ENCODE data around the gene ST3GAL6. TPM values are rescaled to one million over a fixed set of nuclear protein-coding genes. Genes with fewer than 3 reads are reported as not detected.

The ST3GAL6 gene
- total and polyA plus RNA-seq, 2 of the 4 experiments (the other 2 are of a cell fraction) = 0.36 to 0.99 TPM

DNA sequence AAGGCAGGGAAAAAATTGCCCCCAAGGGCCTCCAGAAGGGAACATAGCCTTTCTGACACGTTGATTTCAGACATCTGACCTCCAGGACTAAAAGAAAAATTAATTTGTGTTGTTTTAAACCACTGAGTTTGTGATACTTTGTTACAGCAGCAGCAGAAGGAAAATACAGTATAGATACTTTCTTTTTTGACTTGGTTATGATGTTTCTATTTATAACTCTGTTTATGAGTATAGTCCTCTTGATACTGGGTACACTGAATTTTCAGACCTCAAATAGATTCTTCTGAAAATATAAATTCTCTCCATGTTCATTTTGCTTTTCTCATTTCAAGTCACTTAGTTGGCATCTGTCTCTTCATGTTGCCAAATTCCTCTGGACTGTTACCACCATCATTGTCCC is 44.4 kb upstream of the ST3GAL6 start:
- Histone ChIP-seq H4K5ac (ENCODE audit: low read depth, low read length) (no peak overlapping the region), H2BK5ac (ENCODE audit: low read depth, low read length, poor library complexity, severe bottlenecking) (no peak overlapping the region), H3K9me1 (ENCODE audit: insufficient read depth, low read length) (no peaks in the 10 kb centered on the region), H2BK120ac (ENCODE audit: low read depth, low read length) (no peak overlapping the region), H3K4me1 (ENCODE audit: control insufficient read depth, insufficient read depth, low read length) (no peaks in the 10 kb centered on the region), H3K27me3 (ENCODE audit: control insufficient read depth, insufficient read depth, low read length) (no peaks in the 10 kb centered on the region), H2AK5ac (ENCODE audit: low read depth, low read length) (no peak overlapping the region), H2BK20ac (ENCODE audit: low read depth, low read length) (no peak overlapping the region), H3K4me3 (ENCODE audit: insufficient read depth, low read depth, low read length) (no peak overlapping the region), H3K4ac (ENCODE audit: low read depth, low read length) (no peak overlapping the region), H3K18ac (ENCODE audit: low read depth, low read length) (no peak overlapping the region), H3K14ac (replicated peaks; ENCODE audit: low read depth, low read length) (no peak overlapping the region), H3K4me2 (ENCODE audit: low read depth, low read length) (no peak overlapping the region), H3K9ac (ENCODE audit: low read depth, low read length) (no peak overlapping the region), H4K20me1 (ENCODE audit: insufficient read depth, low read length) (no peaks in the 10 kb centered on the region), H3K56ac (ENCODE audit: extremely low read depth, insufficient read depth, low read length) (no peak overlapping the region), H3K36me3 (ENCODE audit: control insufficient read depth, insufficient read depth, low read length) (no peaks in the 10 kb centered on the region), H4K91ac (ENCODE audit: insufficient read depth, low read depth, low read length) (no peak overlapping the region), H3K23ac (ENCODE audit: low read depth, low read length) (no peak overlapping the region), H3K27ac (ENCODE audit: insufficient read depth, low read length) (no peak overlapping the region), H2AK9ac (replicated peaks; ENCODE audit: low read depth, low read length, poor library complexity) (no peak overlapping the region), H3K9me3 (ENCODE audit: control insufficient read depth, insufficient read depth, low read length) (no peaks in the 10 kb centered on the region), H4K8ac (ENCODE audit: low read depth in 2 of 2, low read length in 2 of 2) (no peak overlapping the region), H2AFZ (replicated peaks; ENCODE audit: low read length, poor library complexity) (no peak overlapping the region), H3K79me1 (ENCODE audit: low read depth in 1 of 2, low read length in 2 of 2) (no peaks in the 10 kb centered on the region), H2BK15ac (ENCODE audit: low read depth, low read length) (no peak overlapping the region)
- dilution Hi-C loops (cut with HindIII; ENCODE audit: low sequenced_read_pairs, unreplicated experiment) = no loop called here
- in situ Hi-C loops (cut with MboI; ENCODE audit: low sequenced_read_pairs) = no loop called here
- ChIA-PET POLR2A (ENCODE audit: unreplicated experiment) (no interaction called here), CTCF (no interaction called here)
- no peak for DNase-seq
- ATAC-seq (ENCODE audit: low read depth) = no peak
- 20% methylated on average over 1 of the region's 1 CpG; no CpG with 5 or more reads in 1 of the 2 experiments for WGBS, 2 experiments (ENCODE audit: extremely low coverage in 2 of 2, insufficient read length in 1 of 2)
- intact Hi-C loops (cut with micrococcal nuclease) = no loop called here
- no TSS peak for BruUV-seq (replicated peaks)
- TF ChIP-seq MAFK (IDR thresholded peaks at IDR 0.05; ENCODE audit: low read depth, low read length) = no peak
- TF ChIP-seq POLR2A (IDR thresholded peaks at IDR 0.05; ENCODE audit: low read depth, low read length) = no peak
- no peak for TF ChIP-seq BHLHE40 (IDR thresholded peaks at IDR 0.05; ENCODE audit: low read depth, low read length)
- no peak for TF ChIP-seq FOS (IDR thresholded peaks at IDR 0.05; ENCODE audit: low read depth, low read length)
- TF ChIP-seq, protein P1, sequence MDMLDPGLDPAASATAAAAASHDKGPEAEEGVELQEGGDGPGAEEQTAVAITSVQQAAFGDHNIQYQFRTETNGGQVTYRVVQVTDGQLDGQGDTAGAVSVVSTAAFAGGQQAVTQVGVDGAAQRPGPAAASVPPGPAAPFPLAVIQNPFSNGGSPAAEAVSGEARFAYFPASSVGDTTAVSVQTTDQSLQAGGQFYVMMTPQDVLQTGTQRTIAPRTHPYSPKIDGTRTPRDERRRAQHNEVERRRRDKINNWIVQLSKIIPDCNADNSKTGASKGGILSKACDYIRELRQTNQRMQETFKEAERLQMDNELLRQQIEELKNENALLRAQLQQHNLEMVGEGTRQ (IDR thresholded peaks at IDR 0.05; ENCODE audit: low read depth, low read length) = no peak
- TF ChIP-seq, protein P2, sequence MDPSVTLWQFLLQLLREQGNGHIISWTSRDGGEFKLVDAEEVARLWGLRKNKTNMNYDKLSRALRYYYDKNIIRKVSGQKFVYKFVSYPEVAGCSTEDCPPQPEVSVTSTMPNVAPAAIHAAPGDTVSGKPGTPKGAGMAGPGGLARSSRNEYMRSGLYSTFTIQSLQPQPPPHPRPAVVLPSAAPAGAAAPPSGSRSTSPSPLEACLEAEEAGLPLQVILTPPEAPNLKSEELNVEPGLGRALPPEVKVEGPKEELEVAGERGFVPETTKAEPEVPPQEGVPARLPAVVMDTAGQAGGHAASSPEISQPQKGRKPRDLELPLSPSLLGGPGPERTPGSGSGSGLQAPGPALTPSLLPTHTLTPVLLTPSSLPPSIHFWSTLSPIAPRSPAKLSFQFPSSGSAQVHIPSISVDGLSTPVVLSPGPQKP (IDR thresholded peaks at IDR 0.05; ENCODE audit: borderline replicate concordance, low read depth, low read length) = no peak
- TF ChIP-seq, protein P3, sequence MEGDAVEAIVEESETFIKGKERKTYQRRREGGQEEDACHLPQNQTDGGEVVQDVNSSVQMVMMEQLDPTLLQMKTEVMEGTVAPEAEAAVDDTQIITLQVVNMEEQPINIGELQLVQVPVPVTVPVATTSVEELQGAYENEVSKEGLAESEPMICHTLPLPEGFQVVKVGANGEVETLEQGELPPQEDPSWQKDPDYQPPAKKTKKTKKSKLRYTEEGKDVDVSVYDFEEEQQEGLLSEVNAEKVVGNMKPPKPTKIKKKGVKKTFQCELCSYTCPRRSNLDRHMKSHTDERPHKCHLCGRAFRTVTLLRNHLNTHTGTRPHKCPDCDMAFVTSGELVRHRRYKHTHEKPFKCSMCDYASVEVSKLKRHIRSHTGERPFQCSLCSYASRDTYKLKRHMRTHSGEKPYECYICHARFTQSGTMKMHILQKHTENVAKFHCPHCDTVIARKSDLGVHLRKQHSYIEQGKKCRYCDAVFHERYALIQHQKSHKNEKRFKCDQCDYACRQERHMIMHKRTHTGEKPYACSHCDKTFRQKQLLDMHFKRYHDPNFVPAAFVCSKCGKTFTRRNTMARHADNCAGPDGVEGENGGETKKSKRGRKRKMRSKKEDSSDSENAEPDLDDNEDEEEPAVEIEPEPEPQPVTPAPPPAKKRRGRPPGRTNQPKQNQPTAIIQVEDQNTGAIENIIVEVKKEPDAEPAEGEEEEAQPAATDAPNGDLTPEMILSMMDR (conservative IDR thresholded peaks at IDR 0.05; ENCODE audit: low read depth, low read length) = no peak
- TF ChIP-seq MAZ (IDR thresholded peaks at IDR 0.05; ENCODE audit: borderline replicate concordance, low read depth, low read length) = no peak
- TF ChIP-seq RCOR1 (IDR thresholded peaks at IDR 0.05; ENCODE audit: insufficient replicate concordance, low read length) = no peak
- no peak for TF ChIP-seq RFX5 (IDR thresholded peaks at IDR 0.05; ENCODE audit: low read depth, low read length)
- no peak for TF ChIP-seq SMC3 (IDR thresholded peaks at IDR 0.05; ENCODE audit: low read depth, low read length)
- no peak for TF ChIP-seq CHD1 (IDR thresholded peaks at IDR 0.05; ENCODE audit: low read depth, low read length)

Data from IMR-90 (cell line).